Progenitor cell of endocrine pancreas (in vitro differentiated cells): ENCODE data around the gene TLR9. TPM values are rescaled to one million over a fixed set of nuclear protein-coding genes. Genes with fewer than 3 reads are reported as not detected.
"Not testable (repeated sequence)": the region's sequence is repeated elsewhere in the genome, so short reads cannot be mapped to it uniquely, and the experiment has no call there.

Source experiments
- DNase-seq: peaks from one replicate; pipeline ENCODE4 v3.0.0; 2021; ENCODE audit warnings: low spot score; ENCODE audit not compliant: unreplicated experiment
- H3K27ac Mint-ChIP-seq: 2 replicates; pipeline ENCODE4 v1.8.0; 2021; ENCODE audit warnings: mild to moderate bottlenecking, moderate library complexity, mixed read lengths
- H3K27me3 Mint-ChIP-seq: 2 replicates; pipeline ENCODE4 v1.8.0; 2021; ENCODE audit warnings: mixed read lengths
- H3K36me3 Mint-ChIP-seq: 2 replicates; pipeline ENCODE4 v1.8.0; 2022; ENCODE audit warnings: mixed read lengths; ENCODE audit not compliant: insufficient read depth
- H3K4me1 Mint-ChIP-seq: 2 replicates; pipeline ENCODE4 v1.8.0; 2021; ENCODE audit warnings: low read depth, mixed read lengths
- H3K4me3 Mint-ChIP-seq: 2 replicates; pipeline ENCODE4 v1.8.0; 2021; ENCODE audit warnings: low read depth, mild to moderate bottlenecking, moderate library complexity, mixed read lengths
- H3K9me3 Mint-ChIP-seq: 2 replicates; pipeline ENCODE4 v1.8.0; 2021; ENCODE audit warnings: low read depth, mixed read lengths
- CTCF ChIP-seq: fragments of 200-600 bp; sonication (generic); IDR thresholded peaks from one replicate; pipeline ENCODE4 v1.5.0; 2021; ENCODE audit warnings: antibody characterized with exemption, mild to moderate bottlenecking; ENCODE audit not compliant: unreplicated experiment
- long read RNA-seq: library from polyadenylated mRNA; unstranded; transcript quantifications from one replicate; pipeline ENCODE4 v2.0.0, GENCODE V29; 2020
- total RNA-seq: library from RNA; stranded (reverse); gene quantifications from 2 replicates; pipeline ENCODE4 v1.2.1, GENCODE V29; 2021

Gene TLR9
- not detected in 2 replicates for total RNA-seq
- long read RNA-seq, result 0 reads

- H3K4me1 Mint-ChIP-seq, result no peaks in the 10 kb centered on the region
- no peak within 1 kb of the TSS for H3K27ac Mint-ChIP-seq
- TF ChIP-seq CTCF, result no peak
- no peak within 1 kb of the TSS for H3K4me3 Mint-ChIP-seq
- no peak for DNase-seq
- H3K27me3 Mint-ChIP-seq, result no peaks in the 10 kb centered on the region
- no peaks in the 10 kb centered on the region for H3K36me3 Mint-ChIP-seq
- no peaks in the 10 kb centered on the region for H3K9me3 Mint-ChIP-seq
Observed at GRCh38 chr3:52225452-52226228, at the start of gene TLR9. TSS of gene TLR9 (minus strand) at chr3:52225645. CDS start at chr3:52225529, 116 bp downstream.

- H3K9me3 Mint-ChIP-seq, H3K4me3 Mint-ChIP-seq, H3K27me3 Mint-ChIP-seq, DNase-seq: not testable (repeated sequence)
- Mint-ChIP-seq H3K4me1 (peaks cover 38% of the 10 kb centered on the region), H3K36me3 (peaks cover 19% of the 10 kb centered on the region), H3K27ac (peak overlapping the region; percentile 73)
Observed at GRCh38 chr3:52274781-52275180, 49.3 kb upstream of the TLR9 start.

- Mint-ChIP-seq H3K4me3 (no peak overlapping the region), H3K27me3 (no peaks in the 10 kb centered on the region), H3K9me3 (no peaks in the 10 kb centered on the region), H3K4me1 (peaks cover 31% of the 10 kb centered on the region), H3K36me3 (peaks cover 23% of the 10 kb centered on the region), H3K27ac (no peak overlapping the region)
- no peak for TF ChIP-seq CTCF
- no peak for DNase-seq
Observed at GRCh38 chr3:52272831-52273230, 47.4 kb upstream of the TLR9 start.

- Mint-ChIP-seq H3K27ac (peak overlapping the region; percentile 52), H3K36me3 (peaks cover 24% of the 10 kb centered on the region), H3K4me1 (peaks cover 28% of the 10 kb centered on the region)
- not testable (repeated sequence) for H3K27me3 Mint-ChIP-seq, H3K9me3 Mint-ChIP-seq, H3K4me3 Mint-ChIP-seq, DNase-seq
Observed at GRCh38 chr3:52272172-52272571, 46.7 kb upstream of the TLR9 start.

GRCh38 chr3:52270252-52270754 lies 44.9 kb upstream of the TLR9 start:
- Mint-ChIP-seq H3K36me3 (peaks cover 33% of the 10 kb centered on the region), H3K4me3 (no peak overlapping the region), H3K4me1 (peaks cover 14% of the 10 kb centered on the region), H3K27ac (no peak overlapping the region), H3K9me3 (no peaks in the 10 kb centered on the region), H3K27me3 (no peaks in the 10 kb centered on the region)
- no peak for DNase-seq
- TF ChIP-seq CTCF, result no peak

GRCh38 chr3:52269776-52270175 lies 44.3 kb upstream of the TLR9 start:
- no peaks in the 10 kb centered on the region for H3K27me3 Mint-ChIP-seq
- peaks cover 35% of the 10 kb centered on the region for H3K36me3 Mint-ChIP-seq
- TF ChIP-seq CTCF, result no peak
- DNase-seq, result no peak
- H3K4me3 Mint-ChIP-seq, result no peak overlapping the region
- no peaks in the 10 kb centered on the region for H3K9me3 Mint-ChIP-seq
- no peak overlapping the region for H3K27ac Mint-ChIP-seq
- peaks cover 15% of the 10 kb centered on the region for H3K4me1 Mint-ChIP-seq
